HCT116 (cell line): ENCODE measurements around the gene ALCAM. TPM values are rescaled to one million over a fixed set of nuclear protein-coding genes. Genes with fewer than 3 reads are reported as not detected.

Source experiments
- ATAC-seq: fragments of 200-7000 bp; cut with Tn5 transposase; 2 replicates; pipeline ENCODE4 v1.9.1; 2020; ENCODE audit warnings: mild to moderate bottlenecking, moderate library complexity
- BruUV-seq: library from RNA; stranded (reverse); fragments of 400-500 nt; replicated peaks from 2 replicates; lab custom pipeline; 2021; lab: Mats Ljungman, UMichigan
- CTCF ChIA-PET: fragments of 300-600 bp; sonication (Branson Sonifier 250); formaldehyde crosslinking; loops from one replicate; lab custom pipeline; 2021; ENCODE audit warnings: antibody characterized with exemption; lab: Charles Lee
- POLR2A ChIA-PET: fragments of 300-600, 350-600 bp; sonication (Branson Sonifier 250); formaldehyde crosslinking; loops from one replicate; lab custom pipeline; 2021; ENCODE audit warnings: antibody characterized with exemption; lab: Charles Lee
- RAD21 ChIA-PET, 2 experiments: fragments of 300-600 bp; sonication (Branson Sonifier 250); formaldehyde crosslinking; loops; one replicate each; lab custom pipeline; 2023; ENCODE audit warnings: low total read pairs in 2 of 2; ENCODE audit not compliant: uncharacterized antibody in 2 of 2, unreplicated experiment in 2 of 2, low non-redundant PET in 1 of 2; lab: Charles Lee
- DNase-seq: peaks from one replicate; pipeline ENCODE4 v3.0.0-alpha.2; 2010; ENCODE audit warnings: low read depth, low spot score
- H2AFZ ChIP-seq: fragments of 200-600 bp; shearing (Covaris generic), sonication (generic); 2 replicates; pipeline ENCODE4 v1.6.1; 2017; ENCODE audit warnings: low read depth, mixed run types, mixed read lengths, antibody characterized with exemption, low read length; ENCODE audit not compliant: poor library complexity, severe bottlenecking
- H3K27ac ChIP-seq: 2 replicates; pipeline ENCODE4 v1.5.1; 2012; ENCODE audit warnings: low read depth, low read length
- H3K27me3 ChIP-seq: fragments of 200-600 bp; sonication (generic); 2 replicates; pipeline ENCODE4 v1.6.1; 2016; ENCODE audit warnings: mixed run types, low read length, mixed read lengths; ENCODE audit not compliant: insufficient read depth
- H3K36me3 ChIP-seq, 2 experiments: fragments of 200-500 bp in 1 of 2; fragments of 200-600 bp in 1 of 2; sonication (Bioruptor generic) in 1 of 2; sonication (generic) in 1 of 2; 2 replicates each; pipeline versions ENCODE4 v1.5.1 to v1.6.1; 2014 to 2016; ENCODE audit warnings: low read length in 2 of 2, inconsistent platforms in 1 of 2, mixed read lengths in 1 of 2, mixed run types in 1 of 2; ENCODE audit not compliant: insufficient read depth in 2 of 2, control insufficient read depth in 1 of 2
- H3K4me1 ChIP-seq, 2 experiments: fragments of 200-600 bp in 1 of 2; sonication (generic) in 1 of 2; 2 replicates each; pipeline versions ENCODE4 v1.5.1 to v1.6.1; 2012 to 2017; ENCODE audit warnings: low read length in 2 of 2, inconsistent platforms in 1 of 2, mild to moderate bottlenecking in 1 of 2, mixed read lengths in 1 of 2, mixed run types in 1 of 2, moderate library complexity in 1 of 2; ENCODE audit not compliant: insufficient read depth in 2 of 2, control insufficient read depth in 1 of 2
- H3K4me2 ChIP-seq: fragments of 200-600 bp; sonication (generic); 2 replicates; pipeline ENCODE4 v1.6.1; 2017; ENCODE audit warnings: mixed run types, low read length, mixed read lengths
- H3K4me3 ChIP-seq, 2 experiments: fragments of 200-600 bp in 1 of 2; sonication (generic) in 1 of 2; replicated peaks in 1 of 2; 2 replicates each; pipeline ENCODE4 v1.5.1; 2011 to 2016; ENCODE audit warnings: low read length in 2 of 2, control low read depth in 1 of 2, low read depth in 1 of 2, mild to moderate bottlenecking in 1 of 2, mixed read lengths in 1 of 2, mixed run types in 1 of 2
- H3K79me2 ChIP-seq: fragments of 200-600 bp; sonication (generic); 2 replicates; pipeline ENCODE4 v1.6.1; 2017; ENCODE audit warnings: mild to moderate bottlenecking, mixed run types, low read length, moderate library complexity, mixed read lengths; ENCODE audit not compliant: insufficient read depth
- H3K9ac ChIP-seq: fragments of 200-600 bp; sonication (generic); 2 replicates; pipeline ENCODE4 v1.6.1; 2016; ENCODE audit warnings: low read length, mixed read lengths
- H3K9me2 ChIP-seq: fragments of 200-600 bp; sonication (generic), shearing (Covaris generic); 2 replicates; pipeline ENCODE4 v1.6.1; 2017; ENCODE audit warnings: mixed run types, mild to moderate bottlenecking, moderate library complexity; ENCODE audit not compliant: insufficient read depth
- H3K9me3 ChIP-seq, 2 experiments: fragments of 200-500 bp in 1 of 2; fragments of 200-600 bp in 1 of 2; sonication (Bioruptor generic) in 1 of 2; sonication (generic) in 1 of 2; 2 replicates each; pipeline ENCODE4 v1.6.1; 2014 to 2017; ENCODE audit warnings: low read length in 2 of 2, mixed read lengths in 2 of 2, inconsistent platforms in 1 of 2, low read depth in 1 of 2, mild to moderate bottlenecking in 1 of 2, mixed run types in 1 of 2, moderate library complexity in 1 of 2; ENCODE audit not compliant: control insufficient read depth in 1 of 2, insufficient read depth in 1 of 2
- H4K20me1 ChIP-seq: fragments of 200-600 bp; sonication (generic), shearing (Covaris generic); 2 replicates; pipeline ENCODE4 v1.6.1; 2017; ENCODE audit warnings: mixed run types, mild to moderate bottlenecking, moderate library complexity; ENCODE audit not compliant: insufficient read depth
- CBX3 ChIP-seq: IDR thresholded peaks from 2 replicates; pipeline ENCODE4 v1.6.1; 2012; ENCODE audit warnings: low read depth
- CEBPB ChIP-seq: IDR thresholded peaks from 2 replicates; pipeline ENCODE4 v1.6.1; 2012; ENCODE audit warnings: low read depth
- CTCF ChIP-seq, 3 experiments: fragments of 200-600 bp in 1 of 3; sonication (generic) in 1 of 3; IDR thresholded peaks in 2 of 3; conservative IDR thresholded peaks in 1 of 3; 2 replicates each; pipeline ENCODE4 v1.5.1; 2012 to 2017; ENCODE audit warnings: low read depth in 2 of 3, low read length in 2 of 3, antibody characterized with exemption in 1 of 3, borderline replicate concordance in 1 of 3, control low read depth in 1 of 3, mild to moderate bottlenecking in 1 of 3, mixed read lengths in 1 of 3, mixed run types in 1 of 3, moderate library complexity in 1 of 3; ENCODE audit not compliant: insufficient read depth in 1 of 3
- EGR1 ChIP-seq: IDR thresholded peaks from 2 replicates; pipeline ENCODE4 v1.6.1; 2012; ENCODE audit warnings: low read depth
- FOSL1 ChIP-seq: IDR thresholded peaks from 2 replicates; pipeline ENCODE4 v1.6.1; 2012; ENCODE audit warnings: low read depth
- JUND ChIP-seq: IDR thresholded peaks from 2 replicates; pipeline ENCODE4 v1.6.1; 2012
- MAX ChIP-seq: IDR thresholded peaks from 2 replicates; pipeline ENCODE4 v1.6.1; 2012
- POLR2A ChIP-seq: IDR thresholded peaks from 2 replicates; pipeline ENCODE4 v1.7.0; 2011; ENCODE audit warnings: borderline replicate concordance; ENCODE audit not compliant: insufficient read depth, insufficient read length; ENCODE audit errors: extremely low read depth
- POLR2AphosphoS5 ChIP-seq: IDR thresholded peaks from 2 replicates; pipeline ENCODE4 v1.6.1; 2011; ENCODE audit warnings: mild to moderate bottlenecking, low read depth, low read length, moderate library complexity
- SRF ChIP-seq: IDR thresholded peaks from 2 replicates; pipeline ENCODE4 v1.6.1; 2012; ENCODE audit warnings: low read depth
- TCF7L2 ChIP-seq: IDR thresholded peaks from 2 replicates; pipeline ENCODE4 v1.7.0; 2011; ENCODE audit warnings: borderline replicate concordance, inconsistent platforms; ENCODE audit not compliant: insufficient read depth, insufficient read length; ENCODE audit errors: extremely low read depth
- YY1 ChIP-seq: IDR thresholded peaks from 2 replicates; pipeline ENCODE4 v1.6.1; 2011; ENCODE audit warnings: low read length, low read depth, moderate library complexity, mild to moderate bottlenecking; ENCODE audit not compliant: insufficient replicate concordance; ENCODE audit errors: extremely low read depth
- ZBTB33 ChIP-seq: IDR thresholded peaks from 2 replicates; pipeline ENCODE4 v1.6.1; 2011; ENCODE audit warnings: mild to moderate bottlenecking, low read length, moderate library complexity; ENCODE audit not compliant: insufficient replicate concordance; ENCODE audit errors: extremely low read depth
- intact Hi-C: fragments of 100-400 bp; cut with micrococcal nuclease; formaldehyde crosslinking; loops from 2 replicates; pipeline ENCODE4 v1.10.0; 2022
- total RNA-seq: library from RNA; stranded (reverse); gene quantifications from one replicate; pipeline ENCODE4 v1.2.1, GENCODE V29; 2021; ENCODE audit not compliant: unreplicated experiment

The ALCAM gene
- total RNA-seq, 1 experiment from 2014 or later, result 56.7 TPM

- intact Hi-C loops, result no loop called here
- ATAC-seq (no peak), DNase-seq (no peak)
- Histone ChIP-seq H3K36me3 (peaks cover 0 to 2% of the 10 kb centered on the region in 2 experiments; a peak in 2 of 4 replicates), H4K20me1 (no peaks in the 10 kb centered on the region), H3K27ac (no peak overlapping the region), H3K9ac (no peak overlapping the region), H3K4me1 (no peaks in the 10 kb centered on the region), H3K27me3 (no peaks in the 10 kb centered on the region), H3K79me2 (no peaks in the 10 kb centered on the region), H3K9me2 (no peaks in the 10 kb centered on the region), H3K9me3 (no peaks in the 10 kb centered on the region), H3K4me2 (no peak overlapping the region), H2AFZ (no peak overlapping the region), H3K4me3 (no peak overlapping the region)
- ChIA-PET CTCF (no interaction called here), POLR2A (no interaction called here), RAD21 (no interaction called here)
- BruUV-seq, result no TSS peak
- TF ChIP-seq YY1 (no peak), CEBPB (no peak), MAX (no peak), POLR2AphosphoS5 (no peak)
- TF ChIP-seq, all 23 proteins: peak for 0
These were observed 187.1 kb downstream of the ALCAM start for GRCh38 chr3:105553851-105554250.

GRCh38 chr3:105555206-105555605 lies 188.5 kb downstream of the ALCAM start:
- H3K9ac ChIP-seq, result no peak overlapping the region
- H3K9me2 ChIP-seq, result no peaks in the 10 kb centered on the region
- H3K27ac ChIP-seq, result no peak overlapping the region
- intact Hi-C loops, result no loop called here
- ATAC-seq (no peak), DNase-seq (no peak)
- H3K9me3 ChIP-seq, result no peaks in the 10 kb centered on the region
- no peak overlapping the region for H3K4me2 ChIP-seq
- peaks cover 0 to 2% of the 10 kb centered on the region in 2 experiments; a peak in 2 of 4 replicates for H3K36me3 ChIP-seq
- H2AFZ ChIP-seq, result no peak overlapping the region
- ChIA-PET CTCF (no interaction called here), RAD21 (no interaction called here), POLR2A (no interaction called here)
- H4K20me1 ChIP-seq, result no peaks in the 10 kb centered on the region
- no peaks in the 10 kb centered on the region for H3K27me3 ChIP-seq
- H3K4me1 ChIP-seq, result no peaks in the 10 kb centered on the region
- no peak for TF ChIP-seq CTCF (IDR thresholded peaks at IDR 0.05 in 2 of 3, conservative IDR thresholded peaks at IDR 0.05 in 1 of 3; ENCODE audit: borderline replicate concordance in 1 of 3, insufficient read depth in 1 of 3, low read depth in 2 of 3, low read length in 2 of 3)
- TF ChIP-seq ZBTB33, result no peak
- TF ChIP-seq FOSL1, result no peak
- TF ChIP-seq CEBPB, result no peak
- no peak for TF ChIP-seq POLR2A
- no peak for TF ChIP-seq CBX3
- TF ChIP-seq EGR1, result no peak
- TF ChIP-seq SRF, result no peak
- TF ChIP-seq TCF7L2, result no peak
- no peak for TF ChIP-seq JUND
- H3K79me2 ChIP-seq, result no peaks in the 10 kb centered on the region
- no peak overlapping the region for H3K4me3 ChIP-seq
- BruUV-seq, result no TSS peak
